Mucosa of rectum (tissue), 2 donors: ENCODE data around the gene KRT15.

ENCODE experiments used
- H3K27ac ChIP-seq, 2 donors: one replicate each; pipeline ENCODE4 v1.7.0; 2013; ENCODE audit warnings: inconsistent platforms in 2 of 2, low read depth in 2 of 2, low read length in 2 of 2
- H3K27me3 ChIP-seq, 2 donors: one replicate each; pipeline ENCODE4 v1.7.0; 2013; ENCODE audit warnings: low read length in 2 of 2; ENCODE audit not compliant: control insufficient read depth in 2 of 2, insufficient read depth in 2 of 2
- H3K36me3 ChIP-seq, 2 donors: one replicate each; pipeline ENCODE4 v1.7.0; 2013; ENCODE audit warnings: low read length in 2 of 2; ENCODE audit not compliant: control insufficient read depth in 2 of 2, insufficient read depth in 2 of 2
- H3K4me1 ChIP-seq, 2 donors: one replicate each; pipeline ENCODE4 v1.7.0; 2013; ENCODE audit warnings: low read length in 2 of 2, mild to moderate bottlenecking in 1 of 2; ENCODE audit not compliant: control insufficient read depth in 2 of 2, insufficient read depth in 2 of 2
- H3K4me3 ChIP-seq, 2 donors: one replicate each; pipeline ENCODE4 v1.7.0; 2013; ENCODE audit warnings: low read length in 2 of 2
- H3K9ac ChIP-seq, 2 donors: one replicate each; pipeline ENCODE4 v1.7.0; 2013; ENCODE audit warnings: low read length in 2 of 2, low read depth in 1 of 2, mild to moderate bottlenecking in 1 of 2
- H3K9me3 ChIP-seq, 2 donors: one replicate each; pipeline ENCODE4 v1.7.0; 2013; ENCODE audit warnings: low read length in 2 of 2; ENCODE audit not compliant: control insufficient read depth in 2 of 2
- donor health status: healthy.
- donor health status: Normal muscosa, but diverticular disease.

KRT15 gene

DNA sequence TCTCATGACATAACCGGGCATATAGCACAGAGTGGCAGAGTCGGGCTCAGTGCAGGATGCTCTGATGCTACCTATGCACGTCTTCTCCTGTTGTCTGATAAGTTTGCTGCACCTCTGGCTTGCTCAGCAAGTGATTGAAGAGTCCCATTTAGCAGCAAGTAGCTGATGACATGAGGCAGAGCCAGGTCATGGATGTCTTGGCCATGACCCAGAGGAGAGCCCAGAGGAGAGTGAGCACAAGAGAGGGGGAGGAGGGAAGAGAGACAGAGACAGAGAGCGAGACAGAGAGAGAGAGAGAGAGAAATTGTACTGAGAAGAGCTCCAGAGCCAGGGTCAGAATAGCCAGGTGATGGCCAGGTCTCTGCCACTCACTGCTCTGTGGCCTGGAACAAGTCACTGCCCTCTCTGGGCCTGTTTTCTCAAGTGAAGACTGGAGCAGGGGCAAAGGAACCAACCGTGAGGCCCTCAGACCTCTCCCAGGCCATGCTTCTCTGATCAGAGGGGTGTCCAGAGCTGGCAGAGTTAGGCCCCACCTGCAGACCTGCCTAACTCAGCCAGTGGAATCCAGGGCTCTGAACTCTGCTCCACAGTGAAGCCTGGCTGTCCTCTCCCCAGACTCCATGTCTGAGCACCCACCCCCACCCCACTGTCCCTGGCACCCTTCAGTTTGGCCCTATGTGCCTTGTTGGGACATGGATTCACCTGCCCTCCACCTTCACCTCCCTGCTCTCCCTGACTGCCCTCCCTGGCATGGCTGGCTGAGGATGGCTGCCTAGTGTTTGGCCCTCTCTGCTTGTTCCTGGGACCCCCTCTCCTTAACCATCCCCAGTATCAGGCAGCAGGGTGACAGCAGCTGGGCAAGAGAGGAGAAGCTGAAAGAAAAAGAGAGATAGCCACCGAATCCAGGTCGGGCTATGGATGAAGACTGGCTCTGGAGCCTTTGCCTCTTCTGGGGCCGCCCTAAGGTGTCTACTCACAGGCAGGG, 33.5 kb downstream of the KRT15 start:
- Histone ChIP-seq H3K9ac (no peak overlapping the region), H3K4me3 (no peak overlapping the region), H3K27ac (no peak overlapping the region), H3K9me3 (no peaks in the 10 kb centered on the region), H3K4me1 (peaks cover 8 to 15% of the 10 kb centered on the region in 2 donors), H3K27me3 (no peaks in the 10 kb centered on the region), H3K36me3 (no peaks in the 10 kb centered on the region)

DNA sequence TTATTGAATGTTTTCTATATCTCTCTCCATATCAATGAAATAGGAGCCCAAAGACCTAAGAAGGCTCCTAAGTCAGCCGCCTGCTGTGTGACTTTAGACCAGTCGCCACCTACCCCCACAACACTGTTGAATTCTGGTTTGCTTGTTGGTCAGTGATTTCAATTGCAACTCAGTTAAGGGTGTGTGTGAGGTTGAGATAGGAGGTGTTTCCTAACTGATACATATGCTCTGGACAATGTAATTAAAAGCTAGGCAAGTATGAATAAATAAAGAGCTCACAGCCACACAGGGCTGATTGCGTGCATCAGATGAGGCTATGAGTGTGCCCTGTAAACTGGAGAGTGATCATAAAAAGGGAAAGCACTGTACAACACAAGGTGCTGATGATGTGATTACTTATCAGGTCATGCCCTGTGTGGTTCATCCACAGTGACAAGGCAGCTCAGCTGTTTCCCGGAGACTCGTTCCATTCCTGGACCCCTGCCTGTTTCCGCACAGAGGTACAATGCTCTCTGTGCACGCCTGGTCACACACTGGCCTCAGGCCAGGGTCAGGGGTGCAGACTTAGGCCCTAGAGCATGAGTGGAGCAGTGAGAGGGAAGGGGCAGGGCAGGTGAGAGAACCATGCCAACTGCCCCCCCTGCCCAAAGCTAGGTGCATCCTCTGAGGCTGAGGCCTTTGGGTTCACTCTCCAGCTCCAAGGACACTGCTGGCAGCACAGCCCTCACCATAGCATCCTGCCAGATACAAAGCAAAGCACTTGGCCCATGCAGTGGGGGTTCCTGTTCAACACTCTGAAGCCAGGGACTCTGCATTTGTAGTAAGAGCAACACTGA, 34.5 kb downstream of the KRT15 start:
- H3K36me3 ChIP-seq = no peaks in the 10 kb centered on the region
- H3K27me3 ChIP-seq = no peaks in the 10 kb centered on the region
- H3K4me1 ChIP-seq = peaks cover 0 to 5% of the 10 kb centered on the region in 2 donors
- no peak overlapping the region for H3K9ac ChIP-seq
- no peak overlapping the region for H3K27ac ChIP-seq
- H3K9me3 ChIP-seq = no peaks in the 10 kb centered on the region
- no peak overlapping the region for H3K4me3 ChIP-seq

DNA sequence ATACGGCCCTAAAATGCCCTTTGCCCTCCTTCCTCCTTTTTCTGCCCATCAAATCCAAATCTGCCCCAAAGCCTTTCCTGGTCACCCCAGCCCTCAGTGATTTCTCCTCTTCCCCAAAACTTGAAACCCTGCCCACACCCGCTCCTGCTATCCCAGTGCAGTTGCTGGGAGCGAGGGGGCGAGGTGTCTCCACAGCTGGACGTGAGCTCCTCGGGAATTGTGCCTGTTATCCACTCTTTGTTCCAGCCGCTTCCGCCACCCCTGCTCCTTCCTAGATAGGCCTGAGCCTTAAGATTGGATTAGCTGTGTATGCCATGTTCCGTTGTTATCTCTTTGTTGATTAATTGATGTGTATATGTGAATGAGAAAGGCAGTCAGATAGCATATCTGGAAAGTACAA, 35.2 kb downstream of the KRT15 start:
- Histone ChIP-seq H3K27me3 (no peaks in the 10 kb centered on the region), H3K4me3 (no peak overlapping the region), H3K9me3 (no peaks in the 10 kb centered on the region), H3K36me3 (no peaks in the 10 kb centered on the region), H3K9ac (no peak overlapping the region), H3K27ac (no peak overlapping the region), H3K4me1 (peaks cover 0 to 2% of the 10 kb centered on the region in 2 donors)

DNA sequence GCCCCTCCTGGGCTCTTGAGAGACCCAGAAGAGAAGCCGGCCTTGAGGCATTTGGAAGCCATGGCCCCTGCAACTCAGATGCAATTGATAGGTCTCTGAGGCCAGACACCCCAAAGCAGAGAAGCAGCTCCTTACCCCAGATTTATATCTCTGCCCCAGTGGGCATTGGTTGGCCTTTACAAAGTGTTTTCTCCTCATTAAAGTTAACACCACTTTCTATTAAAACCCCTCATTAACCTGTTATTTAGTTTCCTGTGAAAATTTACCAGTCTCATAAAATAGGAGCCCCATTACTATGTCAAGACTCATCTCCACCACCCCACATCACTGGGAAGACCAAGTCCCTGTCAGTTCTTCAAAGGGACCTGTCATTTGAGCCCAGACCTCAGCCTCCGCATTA, 37.7 kb downstream of the KRT15 start, which contains the start of gene KRT35:
Gene KRT35, minus strand, starts transcription at position 116 of the 400 bp plus-strand sequence. Its CDS starts 54 bp downstream, at position 62.
- no peaks in the 10 kb centered on the region for H3K36me3 ChIP-seq
- H3K4me3 ChIP-seq = no peak within 1 kb of the TSS
- no peak within 1 kb of the TSS for H3K9ac ChIP-seq
- H3K27ac ChIP-seq = no peak within 1 kb of the TSS
- H3K9me3 ChIP-seq = no peaks in the 10 kb centered on the region
- H3K4me1 ChIP-seq = no peaks in the 10 kb centered on the region
- H3K27me3 ChIP-seq = no peaks in the 10 kb centered on the region

DNA sequence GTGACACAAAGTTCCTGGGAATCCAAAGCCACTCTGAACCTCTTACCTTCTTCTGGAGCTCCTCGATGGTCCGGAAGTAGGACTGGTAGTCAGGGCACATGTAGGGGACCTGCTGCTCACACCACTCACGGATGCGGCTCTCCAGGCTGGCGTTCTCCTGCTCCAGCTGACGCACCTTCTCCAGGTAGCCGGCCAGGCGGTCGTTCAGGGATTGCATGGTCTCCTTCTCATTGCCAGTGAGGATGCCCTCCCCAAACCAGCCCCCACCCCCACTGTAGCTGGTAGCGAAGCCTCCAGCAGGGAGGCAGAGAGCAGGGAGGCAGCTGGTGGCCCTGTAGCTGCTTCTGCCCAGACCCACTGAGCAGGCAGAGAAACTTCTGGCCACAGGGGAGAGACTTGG, 38.1 kb downstream of the KRT15 start:
- H3K4me3 ChIP-seq = no peak overlapping the region
- no peaks in the 10 kb centered on the region for H3K4me1 ChIP-seq
- H3K9ac ChIP-seq = no peak overlapping the region
- no peak overlapping the region for H3K27ac ChIP-seq
- H3K27me3 ChIP-seq = no peaks in the 10 kb centered on the region
- H3K36me3 ChIP-seq = no peaks in the 10 kb centered on the region
- no peaks in the 10 kb centered on the region for H3K9me3 ChIP-seq

DNA sequence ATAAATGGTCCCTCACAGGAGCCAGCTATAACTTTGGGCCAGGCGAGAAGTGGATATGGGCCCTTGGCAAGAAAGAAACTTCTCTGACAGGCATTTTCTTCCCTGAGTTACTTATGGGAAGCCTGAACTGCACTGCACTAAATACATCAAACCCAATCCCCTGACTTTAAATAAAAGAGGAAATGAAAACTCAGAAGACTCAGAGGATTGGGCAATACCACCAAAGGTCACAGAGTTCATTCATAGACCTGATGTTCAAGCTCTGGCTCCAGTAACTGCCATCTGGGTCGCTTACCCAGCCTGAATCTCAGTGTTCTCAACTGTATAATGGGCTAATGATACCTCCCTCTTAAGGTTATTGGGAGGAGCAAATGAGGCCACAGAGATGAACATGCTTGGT, 38.6 kb downstream of the KRT15 start:
- Histone ChIP-seq H3K36me3 (no peaks in the 10 kb centered on the region), H3K9me3 (no peaks in the 10 kb centered on the region), H3K27me3 (no peaks in the 10 kb centered on the region), H3K27ac (no peak overlapping the region), H3K4me1 (no peaks in the 10 kb centered on the region), H3K4me3 (no peak overlapping the region), H3K9ac (no peak overlapping the region)

DNA sequence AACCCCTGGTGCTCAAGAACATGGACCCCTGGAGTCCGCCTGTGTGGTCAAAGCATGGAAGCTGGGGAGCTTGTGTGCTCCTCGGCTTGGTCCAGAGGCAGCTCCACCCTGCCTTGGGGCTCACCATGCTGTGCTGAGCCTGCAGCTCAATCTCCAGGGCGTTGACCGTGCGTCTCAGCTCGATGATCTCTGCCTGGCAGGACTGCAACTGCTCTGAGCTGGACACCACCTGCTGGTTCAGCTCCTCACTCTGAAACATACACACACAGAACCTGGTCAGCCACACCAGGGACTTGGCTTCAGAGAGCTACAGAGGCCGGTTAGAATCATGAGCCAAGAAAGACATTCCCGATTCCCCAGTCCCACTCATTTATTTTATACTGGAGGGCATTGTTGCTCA, 40.5 kb downstream of the KRT15 start:
- H3K9ac ChIP-seq = no peak overlapping the region

DNA sequence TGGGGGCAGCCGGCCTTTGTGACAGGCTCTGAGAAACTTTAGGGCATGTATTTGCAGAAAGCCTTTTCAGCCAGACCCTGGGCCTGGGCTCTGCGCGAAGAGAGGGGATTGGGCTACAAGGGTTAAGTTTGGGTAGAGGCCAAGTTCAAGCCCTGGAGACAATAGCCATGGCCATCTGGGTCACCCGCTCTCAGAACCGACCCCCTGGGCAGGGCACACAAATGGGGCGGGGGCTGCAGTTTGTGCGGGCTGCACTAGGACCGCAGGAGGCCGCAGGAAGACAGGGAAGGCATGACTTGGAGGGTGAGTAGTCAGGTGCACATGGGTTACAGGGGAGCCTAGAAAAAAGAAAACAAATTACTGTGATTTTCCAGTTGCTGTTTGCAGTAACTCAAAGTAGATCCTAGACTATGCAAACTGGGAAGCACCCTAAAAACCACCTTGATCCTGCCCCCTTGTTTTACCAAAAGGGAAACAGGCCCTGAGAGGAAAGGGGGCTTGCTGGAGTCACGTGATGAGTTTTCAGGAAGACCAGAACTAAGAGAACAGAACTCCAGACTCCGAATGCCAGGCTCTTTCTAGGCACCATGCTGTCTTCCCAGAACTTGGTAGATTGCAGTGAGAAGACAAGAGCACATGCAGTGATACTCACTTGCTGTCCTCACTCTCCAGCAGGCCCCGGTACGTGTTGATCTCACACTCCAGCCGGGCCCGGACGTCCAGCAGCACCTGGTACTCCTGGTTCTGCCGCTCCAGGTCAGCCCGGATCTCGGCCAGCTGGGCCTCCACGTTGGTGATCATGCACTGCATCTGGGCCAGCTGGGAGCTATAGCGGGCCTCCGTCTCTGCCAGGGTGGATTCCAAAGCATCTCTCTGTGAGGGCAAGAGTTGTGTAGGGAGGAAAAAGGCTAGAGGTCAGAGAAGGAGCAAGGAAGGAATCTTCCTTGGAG, 41.5 kb downstream of the KRT15 start:
- no peaks in the 10 kb centered on the region for H3K9me3 ChIP-seq
- H3K27ac ChIP-seq = no peak overlapping the region
- no peak overlapping the region for H3K4me3 ChIP-seq
- H3K36me3 ChIP-seq = no peaks in the 10 kb centered on the region
- no peak overlapping the region for H3K9ac ChIP-seq
- no peaks in the 10 kb centered on the region for H3K4me1 ChIP-seq
- no peaks in the 10 kb centered on the region for H3K27me3 ChIP-seq

More for the DNA sequence above, 40.5 kb downstream of the KRT15 start:
- Histone ChIP-seq H3K27ac (no peak overlapping the region), H3K27me3 (no peaks in the 10 kb centered on the region), H3K4me3 (no peak overlapping the region), H3K9me3 (no peaks in the 10 kb centered on the region), H3K36me3 (no peaks in the 10 kb centered on the region), H3K4me1 (no peaks in the 10 kb centered on the region)

DNA sequence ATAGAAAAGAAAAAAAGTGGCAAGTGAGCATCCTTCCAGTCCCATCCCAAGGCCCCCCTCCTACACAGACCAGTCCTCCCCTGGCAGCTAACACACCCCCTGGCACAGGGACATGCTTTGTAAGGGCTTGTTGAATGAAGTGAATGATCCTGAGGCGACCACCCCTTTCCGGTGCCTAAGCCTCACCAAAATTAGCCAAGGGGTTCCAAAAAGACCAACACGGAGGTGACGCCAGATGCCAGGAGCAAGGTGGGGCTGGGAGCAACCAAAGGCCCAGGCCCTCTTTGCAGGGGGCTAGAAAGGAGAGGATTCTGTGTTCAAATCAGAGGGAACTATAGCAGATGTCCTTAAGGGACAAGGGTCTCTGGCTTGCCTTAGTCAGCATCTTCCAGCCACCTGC, 43.3 kb downstream of the KRT15 start:
- no peak overlapping the region for H3K4me3 ChIP-seq
- H3K9me3 ChIP-seq = no peaks in the 10 kb centered on the region
- no peak overlapping the region for H3K9ac ChIP-seq
- no peak overlapping the region for H3K27ac ChIP-seq
- H3K36me3 ChIP-seq = no peaks in the 10 kb centered on the region
- no peaks in the 10 kb centered on the region for H3K4me1 ChIP-seq
- no peaks in the 10 kb centered on the region for H3K27me3 ChIP-seq
